NCI-H69 (cell line): ENCODE measurements around the gene TCEA2.
A peak's percentile ranks its signal among the peaks of the same experiment; 100 is the strongest.

Source experiments
- DNase-seq: peaks from one replicate; lab custom pipeline; 2025; lab: John Stamatoyannopoulos, UW

The TCEA2 gene

DNA sequence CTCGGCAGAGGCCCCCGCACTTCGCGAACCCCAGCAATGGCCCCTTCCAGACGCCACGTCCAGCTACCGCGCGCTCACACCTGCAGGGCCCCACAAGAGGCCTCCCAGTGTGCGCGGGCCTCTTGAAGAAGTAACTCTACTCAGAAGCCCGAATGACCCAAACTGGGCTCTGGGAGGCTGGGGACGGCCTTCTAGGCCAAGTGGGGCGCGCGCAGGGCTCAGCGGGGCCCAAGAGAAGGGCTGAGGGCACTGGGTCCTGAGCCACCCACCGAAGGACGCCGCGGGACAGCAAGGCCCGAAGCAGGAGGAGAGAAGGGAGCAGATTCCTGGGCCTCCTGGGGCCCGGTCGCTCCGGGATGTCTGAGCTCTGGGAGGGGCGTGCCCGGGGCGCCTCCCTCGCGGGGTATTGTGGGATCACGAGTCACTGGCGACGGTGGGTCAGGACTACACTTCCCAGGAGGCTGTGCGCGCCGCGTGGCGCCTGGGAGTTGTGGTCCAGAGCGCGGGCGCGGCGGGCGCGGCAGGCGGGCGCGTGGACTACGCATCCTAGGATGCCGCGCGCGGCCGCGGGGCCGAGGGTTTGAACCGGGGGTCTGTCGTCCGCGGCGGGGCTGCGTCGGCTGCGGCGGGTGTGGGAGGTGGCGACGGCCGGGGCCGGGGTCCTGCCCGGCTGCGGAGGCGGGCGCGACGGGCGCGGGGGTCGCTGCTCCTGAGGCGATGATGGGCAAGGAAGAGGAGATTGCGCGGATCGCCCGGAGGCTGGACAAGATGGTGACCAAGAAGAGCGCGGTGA, at the start of gene TCEA2:
Gene TCEA2, plus strand, starts transcription at position 603 of the 793 bp plus-strand sequence. Its CDS starts 115 bp downstream, at position 718.
- DNase-seq = peak; percentile 93

DNA sequence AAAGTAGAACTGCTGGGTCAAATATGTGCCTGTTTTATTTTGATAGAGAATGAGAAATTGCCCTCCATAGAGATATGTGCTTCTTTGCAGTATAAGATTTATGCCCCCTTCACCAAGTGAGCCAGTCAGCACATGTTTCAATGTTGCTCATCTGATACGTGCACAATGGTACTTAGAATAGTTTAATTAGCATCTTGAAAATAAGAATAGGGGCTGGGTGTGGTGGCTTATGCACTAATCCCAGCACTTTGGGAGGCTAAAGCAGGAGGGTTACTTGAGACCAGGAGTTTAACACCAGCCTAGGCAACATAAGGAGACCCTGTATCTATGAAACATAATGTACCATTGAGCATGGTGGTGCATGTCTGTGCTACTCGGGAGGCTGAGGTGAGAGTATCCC, 47.4 kb upstream of the TCEA2 start:
- no peak for DNase-seq

DNA sequence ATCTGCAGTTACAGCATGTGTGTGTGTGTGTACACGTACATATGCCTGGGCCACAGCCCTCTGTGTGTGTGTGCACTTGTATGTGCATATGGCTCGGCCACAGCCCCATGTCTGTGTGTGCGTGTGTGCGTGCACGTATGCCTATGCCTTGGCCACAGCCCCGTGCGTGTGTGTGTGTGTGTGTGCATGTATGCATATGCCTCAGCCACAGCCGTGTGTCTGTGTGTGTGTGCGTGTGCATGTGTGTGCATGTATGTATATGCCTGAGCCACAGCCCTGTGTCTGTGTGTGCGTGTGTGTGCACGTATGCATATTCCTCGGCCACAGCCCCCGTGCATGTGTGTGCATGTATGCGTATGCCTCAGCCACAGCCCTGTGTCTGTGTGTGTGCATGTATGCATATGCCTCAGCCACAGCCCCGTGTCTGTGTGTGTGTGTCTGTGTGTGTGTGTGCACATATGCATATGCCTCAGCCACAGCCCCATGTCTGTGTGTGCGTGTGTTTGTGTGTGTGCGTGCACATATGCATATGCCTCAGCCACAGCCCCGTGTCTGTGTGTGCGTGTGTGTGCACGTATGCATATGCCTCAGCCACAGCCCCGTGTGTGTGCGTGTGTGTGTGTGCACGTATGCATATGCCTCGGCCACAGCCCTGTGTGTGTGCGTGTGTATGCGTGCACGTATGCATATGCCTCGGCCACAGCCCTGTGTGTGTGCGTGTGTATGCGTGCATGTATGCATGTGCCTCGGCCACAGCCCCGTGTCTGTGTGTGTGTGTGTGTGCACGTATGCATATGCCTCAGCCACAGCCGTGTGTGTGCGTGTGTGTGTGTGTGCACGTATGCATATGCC, 41.6 kb upstream of the TCEA2 start:
- DNase-seq = no peak

DNA sequence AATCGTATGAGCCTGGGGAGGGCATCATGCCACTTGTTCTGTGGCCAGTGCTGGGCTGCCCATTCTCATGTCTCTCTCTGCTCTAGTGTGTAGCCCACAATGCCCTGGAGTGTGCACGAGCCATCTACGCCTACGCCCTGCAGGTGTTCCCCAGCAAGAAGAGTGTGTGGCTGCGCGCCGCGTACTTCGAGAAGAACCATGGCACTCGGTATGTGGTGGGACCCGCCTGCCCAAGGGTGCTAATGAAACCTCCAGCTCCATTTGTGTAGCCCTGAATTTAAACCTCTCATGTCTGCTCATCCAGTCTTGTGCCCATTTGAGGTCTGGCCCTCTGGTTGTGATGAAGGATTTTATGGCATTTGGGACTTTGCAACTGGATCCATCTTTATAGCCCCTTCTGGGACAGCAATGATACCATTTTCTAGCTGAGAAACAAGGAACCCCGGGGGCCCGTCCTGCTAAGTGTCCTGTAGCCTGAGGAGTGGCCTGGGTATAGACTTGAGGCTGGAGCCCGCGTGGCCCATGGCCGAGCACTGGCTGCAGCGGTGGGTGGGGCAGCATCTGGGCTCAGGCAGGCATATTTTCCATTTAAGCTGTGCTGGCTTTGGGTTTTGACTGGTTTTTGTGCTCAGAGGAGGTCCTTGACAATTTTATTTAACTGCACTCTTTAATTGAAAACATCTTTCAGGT, 40.2 kb upstream of the TCEA2 start:
- no peak for DNase-seq

DNA sequence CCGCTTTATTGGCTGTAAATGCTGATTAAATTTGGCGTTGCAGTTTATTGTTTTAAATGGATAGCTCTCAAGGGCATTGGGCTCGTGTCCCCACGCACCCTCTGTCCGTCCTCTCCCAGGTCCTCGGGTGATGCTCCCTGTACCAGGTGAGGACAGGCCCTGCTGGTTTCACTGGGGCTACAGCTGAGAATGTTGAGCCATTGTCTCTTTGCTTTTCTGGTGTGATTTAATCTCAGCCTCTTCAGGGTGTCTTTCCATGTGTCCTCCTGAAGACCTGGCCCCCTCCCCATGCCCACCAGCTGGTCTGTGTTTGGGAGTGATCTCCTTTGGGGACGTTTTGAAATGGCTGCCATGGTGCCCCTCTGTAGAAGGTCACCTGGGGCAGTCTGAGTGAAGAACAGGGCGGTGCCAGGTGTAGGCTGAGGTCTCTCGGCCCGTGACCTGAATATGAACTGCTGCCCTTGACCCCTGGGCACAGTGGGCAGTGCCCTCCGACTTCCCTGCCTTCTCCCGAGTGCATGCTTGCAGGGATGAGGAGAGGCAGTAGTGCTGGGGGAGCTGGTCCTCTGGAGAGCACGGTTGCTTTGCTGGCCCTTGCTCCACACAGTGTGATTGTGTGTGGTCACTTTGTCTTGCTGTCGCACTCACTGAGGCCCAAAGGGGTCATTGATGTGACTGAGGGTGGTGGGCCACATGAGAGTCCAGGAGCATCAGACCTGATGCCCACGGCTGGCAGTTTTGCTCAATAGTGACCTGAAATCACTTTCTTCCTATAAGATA, 39.4 kb upstream of the TCEA2 start:
- no peak for DNase-seq

DNA sequence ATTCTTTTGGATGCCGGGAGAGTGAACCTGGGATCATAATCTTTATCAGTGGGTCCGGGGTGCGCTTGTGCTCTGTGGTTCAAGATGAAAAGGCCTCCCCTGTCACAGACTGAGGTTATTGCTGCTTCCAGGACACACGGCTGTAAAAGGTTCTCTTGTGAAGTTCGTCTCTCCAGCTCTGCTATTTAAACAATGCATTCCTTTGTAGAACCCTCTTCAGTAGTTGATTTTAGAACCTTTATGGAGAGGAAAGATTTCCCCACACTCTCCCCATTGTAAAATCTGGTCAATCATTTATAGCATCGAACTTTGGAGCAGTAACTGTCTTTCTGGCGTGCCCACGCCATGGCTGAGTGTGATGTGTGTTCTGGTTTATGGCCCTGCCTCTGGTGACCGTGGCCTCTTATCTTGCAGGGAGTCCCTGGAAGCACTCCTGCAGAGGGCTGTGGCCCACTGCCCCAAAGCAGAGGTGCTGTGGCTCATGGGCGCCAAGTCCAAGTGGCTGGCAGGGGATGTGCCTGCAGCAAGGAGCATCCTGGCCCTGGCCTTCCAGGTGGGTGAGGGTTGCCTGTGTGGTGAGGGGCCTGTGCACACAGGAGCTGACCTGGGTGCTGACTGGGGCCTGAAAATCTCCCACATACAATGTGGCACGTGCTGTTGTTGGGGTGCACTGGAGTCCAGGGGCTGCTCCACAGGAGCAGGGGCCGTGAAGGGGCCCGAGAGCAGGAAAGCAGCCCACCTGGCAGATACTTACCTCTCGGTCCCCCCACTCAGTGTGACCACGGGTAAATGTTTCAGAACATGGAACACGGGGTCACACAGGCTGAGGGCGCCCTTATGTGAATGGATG, 38.6 kb upstream of the TCEA2 start:
- DNase-seq = no peak

DNA sequence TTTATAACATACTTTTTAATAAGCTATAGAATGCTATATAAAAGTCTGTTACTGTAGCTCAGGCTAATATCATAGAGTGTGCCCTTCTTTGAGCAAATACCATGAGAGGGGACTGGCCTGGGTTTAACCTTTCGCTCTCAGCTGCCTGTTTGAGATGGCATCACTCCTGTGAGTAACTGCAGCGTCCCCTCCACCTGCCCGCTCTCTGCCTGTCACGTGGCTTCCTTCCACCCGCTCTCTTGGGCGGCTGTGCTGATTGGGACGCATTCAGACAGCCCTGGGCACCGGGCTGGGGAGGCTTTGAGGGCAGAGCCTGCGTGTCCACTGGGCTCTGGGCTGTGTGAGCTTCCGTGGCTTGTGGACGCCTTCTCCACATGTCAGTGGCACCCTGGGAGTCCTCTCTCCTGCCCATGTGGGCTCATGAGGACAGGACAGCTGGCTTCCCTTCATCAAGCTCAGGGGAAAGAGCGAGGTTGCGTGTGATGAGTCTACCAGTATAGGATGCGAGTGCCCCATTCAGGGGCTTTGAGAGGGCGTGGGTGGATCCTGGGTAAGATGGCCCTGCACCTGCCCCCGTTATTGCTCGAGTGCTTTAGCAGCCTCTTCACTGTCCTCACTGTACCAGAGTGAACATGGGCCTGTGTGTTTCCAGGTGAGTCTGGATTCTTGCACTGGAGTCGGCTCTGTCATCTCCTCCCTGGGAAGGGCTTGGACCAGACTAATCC, 37.7 kb upstream of the TCEA2 start:
- no peak for DNase-seq

DNA sequence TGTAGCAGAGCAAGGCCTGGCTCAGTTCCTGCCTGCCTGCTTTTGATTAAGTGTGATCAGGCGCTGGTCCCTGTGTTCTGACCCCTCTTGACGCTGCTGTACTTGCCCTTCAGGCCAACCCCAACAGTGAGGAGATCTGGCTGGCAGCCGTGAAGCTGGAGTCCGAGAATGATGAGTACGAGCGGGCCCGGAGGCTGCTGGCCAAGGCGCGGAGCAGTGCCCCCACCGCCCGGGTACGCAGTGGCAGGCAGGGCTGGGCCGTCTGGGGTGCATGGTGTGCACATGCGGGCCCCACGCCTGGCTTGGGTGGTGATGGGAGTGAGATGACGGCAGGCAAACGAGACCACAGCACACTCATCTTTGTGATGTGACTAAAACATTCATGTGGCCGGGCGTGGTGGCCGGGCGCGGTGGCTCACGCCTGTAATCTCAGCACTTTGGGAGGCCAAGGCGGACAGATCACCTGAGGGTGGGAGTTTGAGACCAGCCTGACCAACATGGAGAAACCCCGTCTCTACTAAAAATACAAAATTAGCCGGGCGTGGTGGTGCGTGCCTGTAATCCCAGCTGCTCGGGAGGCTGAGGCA, 37.1 kb upstream of the TCEA2 start:
- DNase-seq = no peak

DNA sequence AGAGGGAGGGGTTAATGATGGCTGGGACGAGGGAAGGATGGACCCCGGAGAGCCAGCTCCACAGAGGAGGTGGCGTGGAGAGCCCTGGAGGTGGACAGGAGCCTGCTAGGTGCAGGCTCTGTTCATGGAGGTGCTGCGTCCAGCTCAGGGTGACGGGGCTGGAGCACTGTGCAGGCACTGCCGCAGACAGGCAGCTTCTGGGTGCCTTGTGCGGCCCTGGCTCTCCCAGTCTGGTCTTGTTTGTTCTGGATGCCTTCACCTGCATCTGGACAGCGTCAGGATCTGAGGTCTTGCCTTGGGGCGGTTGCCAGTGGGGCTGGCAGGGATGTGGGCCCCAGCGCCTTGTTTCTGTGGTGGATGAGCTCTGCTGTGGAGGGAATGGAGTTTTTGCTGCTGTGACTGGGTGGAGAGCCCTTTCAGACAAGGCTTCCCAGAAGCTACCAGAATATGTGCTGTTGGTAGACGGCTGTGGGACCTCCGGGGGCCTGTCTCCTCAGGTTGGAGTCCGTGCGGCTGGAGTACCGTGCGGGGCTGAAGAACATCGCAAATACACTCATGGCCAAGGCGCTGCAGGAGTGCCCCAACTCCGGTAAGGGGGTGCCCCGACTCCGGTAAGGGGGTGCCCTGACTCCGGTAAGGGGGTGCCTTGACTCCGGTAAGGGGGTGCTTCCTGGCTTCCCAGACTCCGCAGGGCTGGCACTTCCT, 34.9 kb upstream of the TCEA2 start:
- no peak for DNase-seq

DNA sequence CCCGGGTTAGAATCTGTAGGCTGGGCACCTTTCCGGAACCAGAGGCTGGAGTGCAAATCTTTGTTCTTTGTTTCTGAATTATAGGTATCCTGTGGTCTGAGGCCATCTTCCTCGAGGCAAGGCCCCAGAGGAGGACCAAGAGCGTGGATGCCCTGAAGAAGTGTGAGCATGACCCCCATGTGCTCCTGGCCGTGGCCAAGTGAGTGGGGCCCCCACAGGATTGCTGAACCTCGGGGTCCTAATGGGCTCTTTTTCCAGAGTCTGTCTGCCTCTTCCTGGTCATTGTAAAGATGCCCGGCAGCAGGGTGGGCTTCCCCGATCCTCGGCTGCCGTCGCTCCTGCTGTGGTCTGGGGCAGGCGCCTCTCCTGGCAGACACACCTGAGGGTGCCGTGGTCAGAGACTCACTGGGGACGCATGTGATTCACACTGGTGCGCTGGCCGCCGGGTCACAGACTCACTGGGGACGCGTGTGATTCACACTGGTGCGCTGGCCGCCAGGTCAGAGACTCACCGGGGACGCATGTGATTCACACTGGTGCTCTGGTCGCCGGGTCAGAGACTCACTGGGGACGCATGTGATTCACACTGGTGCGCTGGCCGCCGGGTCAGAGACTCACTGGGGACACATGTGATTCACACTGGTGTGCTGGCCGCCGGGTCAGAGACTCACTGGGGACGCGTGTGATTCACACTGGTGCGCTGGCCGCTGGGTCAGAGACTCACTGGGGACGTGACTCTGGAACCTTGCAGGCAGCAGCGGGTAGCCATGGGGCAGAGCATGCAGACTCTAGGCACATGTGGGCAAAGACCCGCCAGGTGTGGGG, 33.5 kb upstream of the TCEA2 start:
- no peak for DNase-seq

DNA sequence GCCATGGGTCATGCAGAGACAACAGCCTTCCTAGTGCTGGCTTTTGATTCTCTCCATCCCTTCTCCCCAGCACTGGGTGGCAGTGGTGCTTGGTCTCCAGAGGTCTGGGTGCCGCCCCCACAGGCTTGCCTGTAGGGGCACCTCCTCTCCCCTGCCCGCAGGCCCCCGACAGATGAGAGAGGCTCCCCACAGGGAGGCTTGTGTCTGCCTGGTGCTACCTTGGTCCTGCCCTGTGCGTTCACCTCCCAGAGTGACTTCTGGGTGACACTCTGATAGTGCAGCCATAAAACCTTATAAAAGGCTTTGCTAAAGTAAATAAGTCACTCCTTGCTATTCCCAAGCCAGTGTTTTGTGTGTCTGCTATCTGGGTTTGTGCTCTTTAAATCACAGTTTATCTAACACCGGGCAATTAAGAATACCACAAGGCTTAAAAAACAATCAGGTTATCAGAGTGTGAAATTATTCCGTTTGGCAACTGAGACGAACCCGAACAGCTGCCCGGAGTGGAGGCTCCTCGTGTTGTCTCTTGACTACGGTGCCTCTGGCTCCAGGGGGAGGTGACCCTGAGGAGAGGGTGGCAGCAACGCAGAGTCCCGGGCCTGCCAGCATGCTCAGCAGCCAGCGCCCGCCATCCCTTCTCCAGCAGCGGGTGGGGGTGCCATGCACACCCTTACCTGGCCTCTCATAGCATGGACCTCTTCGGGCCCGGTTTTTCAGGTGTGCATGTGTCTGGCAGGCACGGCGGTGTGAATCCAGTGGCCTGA, 32.4 kb upstream of the TCEA2 start:
- DNase-seq = no peak

DNA sequence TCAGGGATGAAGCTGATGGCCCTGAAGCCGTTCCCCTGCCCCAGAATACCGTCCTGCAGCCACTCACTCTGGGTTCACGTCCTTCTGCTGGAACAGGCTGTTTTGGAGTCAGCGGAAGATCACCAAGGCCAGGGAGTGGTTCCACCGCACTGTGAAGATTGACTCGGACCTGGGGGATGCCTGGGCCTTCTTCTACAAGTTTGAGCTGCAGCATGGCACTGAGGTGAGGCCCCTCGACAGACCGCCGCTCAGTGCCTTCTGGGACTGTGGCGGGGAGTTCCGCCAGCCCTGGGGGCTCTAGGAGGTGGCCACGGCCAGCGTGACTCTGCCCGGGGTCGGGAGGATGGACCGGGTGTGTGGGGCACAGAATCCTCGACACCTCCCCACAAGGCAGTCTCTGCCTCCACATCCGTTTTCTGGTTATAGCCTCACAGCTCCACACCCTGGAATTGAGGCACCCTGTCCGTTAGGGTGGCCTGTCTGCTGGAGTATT, 31.1 kb upstream of the TCEA2 start:
- DNase-seq = no peak

DNA sequence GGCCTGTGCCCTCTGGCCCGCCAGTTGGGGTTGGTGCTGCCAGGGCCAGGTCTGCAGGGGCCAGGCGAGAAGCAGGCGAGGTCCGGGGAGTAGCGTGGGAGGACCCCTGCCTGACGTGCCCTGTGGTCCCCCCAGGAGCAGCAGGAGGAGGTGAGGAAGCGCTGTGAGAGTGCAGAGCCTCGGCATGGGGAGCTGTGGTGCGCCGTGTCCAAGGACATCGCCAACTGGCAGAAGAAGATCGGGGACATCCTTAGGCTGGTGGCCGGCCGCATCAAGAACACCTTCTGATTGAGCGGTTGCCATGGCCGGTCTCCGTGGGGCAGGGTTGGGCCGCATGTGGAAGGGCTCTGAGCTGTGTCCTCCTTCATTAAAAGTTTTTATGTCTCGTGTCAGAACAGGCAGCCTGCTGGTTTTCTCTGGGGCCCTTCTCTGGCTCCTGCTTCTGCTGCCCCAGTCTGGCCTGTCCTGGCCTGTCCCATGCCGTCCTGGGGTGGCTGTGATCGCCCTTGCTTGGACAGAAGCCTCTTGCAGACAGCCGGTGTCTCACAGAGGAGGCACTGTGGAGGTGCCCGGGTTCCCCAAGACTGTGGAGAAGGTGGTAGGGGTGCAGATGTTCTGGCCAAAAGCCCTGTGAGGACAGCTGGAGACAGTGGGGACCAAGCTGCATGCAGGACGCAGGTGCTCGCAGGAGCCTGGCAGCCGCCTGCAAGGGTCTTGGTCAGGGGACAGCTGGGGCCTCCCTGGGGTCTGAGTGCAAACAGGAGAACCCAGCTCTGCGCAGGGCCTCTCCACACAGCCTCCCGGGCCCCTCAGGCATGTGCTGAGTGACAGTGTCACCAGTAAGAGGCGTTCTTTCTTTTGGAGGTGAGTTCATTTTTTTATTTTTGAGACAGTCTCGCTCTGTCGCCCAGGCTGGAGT, 30.0 kb upstream of the TCEA2 start:
- no peak for DNase-seq

DNA sequence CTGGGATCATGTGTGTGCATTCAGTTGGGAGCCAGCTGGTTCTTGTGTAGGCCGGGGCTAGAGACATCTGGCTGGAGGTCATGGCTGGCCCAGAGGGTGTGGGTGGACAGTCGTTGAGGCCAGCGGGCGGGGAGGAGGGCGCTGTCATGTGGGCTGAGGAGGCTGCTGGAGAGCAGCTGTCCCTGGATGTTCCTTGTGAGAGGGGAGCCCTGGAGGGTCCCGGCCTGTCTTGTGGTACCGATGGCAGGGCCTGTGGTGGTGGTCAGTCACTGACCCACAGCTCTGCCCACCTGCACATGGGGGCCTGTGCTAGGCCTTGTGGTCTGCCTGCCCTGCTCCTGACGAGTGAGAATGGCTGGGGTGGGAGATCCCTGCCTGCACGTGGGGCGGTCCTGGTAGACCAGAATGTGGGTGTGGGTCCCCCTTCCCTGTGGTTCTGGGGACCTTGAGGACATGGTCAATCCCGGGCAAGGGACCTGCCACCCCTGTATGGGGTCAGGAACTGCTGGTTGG, 29.0 kb upstream of the TCEA2 start:
- DNase-seq = no peak

DNA sequence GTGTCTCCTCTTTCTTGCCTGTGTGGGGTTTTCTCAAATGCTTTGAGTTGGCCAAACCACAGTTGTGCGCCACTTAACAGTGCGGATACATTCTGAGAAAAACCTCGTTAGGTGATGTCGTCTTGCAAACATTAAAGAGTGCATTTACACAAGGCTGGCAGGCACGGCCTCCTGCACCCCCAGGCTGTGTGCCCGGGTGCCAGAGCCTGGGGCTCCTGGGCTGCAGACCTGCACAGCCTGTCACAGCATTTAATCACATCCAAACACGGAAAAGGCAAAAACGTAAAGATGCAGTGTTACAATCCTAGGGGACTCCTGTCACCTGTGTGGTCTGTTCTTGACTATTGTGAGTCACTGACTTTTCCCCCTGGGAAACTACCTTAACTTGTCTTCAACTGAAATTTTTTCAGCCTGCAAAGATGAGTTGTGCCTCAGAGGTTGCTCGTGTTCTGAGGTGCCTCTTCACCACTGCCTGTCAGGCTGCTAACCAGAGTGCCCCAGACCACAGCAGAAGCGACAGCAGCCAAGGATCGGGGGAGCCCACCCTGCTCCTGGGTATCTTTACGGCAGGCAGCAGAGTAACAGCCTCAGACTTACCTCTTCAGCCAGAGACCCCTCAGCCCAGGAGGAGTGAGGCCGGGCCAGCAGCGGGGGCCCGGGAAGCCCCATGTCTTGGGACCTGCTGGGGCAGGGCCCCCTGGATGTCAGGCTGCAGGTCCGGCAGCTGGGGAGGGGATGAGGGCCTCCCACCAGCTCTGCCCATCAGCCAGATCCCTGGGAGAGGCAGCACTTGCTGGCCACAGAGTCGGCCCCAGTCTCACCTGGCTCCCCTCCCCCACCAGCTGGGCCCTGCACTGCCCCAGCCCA, 27.7 kb upstream of the TCEA2 start:
- DNase-seq = no peak
